AG04449 (cell line): ENCODE data around the gene NPBWR2.

ENCODE experiments used
- CTCF ChIA-PET: fragments of 350-600 bp; formaldehyde crosslinking; extraction: SDS; loops from one replicate; lab custom pipeline; 2021; ENCODE audit warnings: antibody characterized with exemption; lab: Yijun Ruan, JAX
- POLR2A ChIA-PET: fragments of 400-600, 350-600 bp; formaldehyde crosslinking; extraction: SDS; loops from one replicate; lab custom pipeline; 2020; ENCODE audit warnings: antibody characterized with exemption, inconsistent platforms; lab: Yijun Ruan, JAX
- DNase-seq: peaks from one replicate; pipeline ENCODE4 v3.0.0-alpha.2; 2010; ENCODE audit warnings: low read depth, low spot score
- H3K4me3 ChIP-seq: 2 replicates; pipeline ENCODE4 v1.5.1; 2011; ENCODE audit warnings: low read depth, mild to moderate bottlenecking, control low read depth, low read length
- CTCF ChIP-seq: IDR thresholded peaks from one replicate; pipeline ENCODE4 v1.5.1; 2011; ENCODE audit warnings: mild to moderate bottlenecking, moderate library complexity, low read length, control low read depth, inconsistent platforms; ENCODE audit not compliant: insufficient read depth; ENCODE audit errors: missing control alignments

Gene NPBWR2

DNA sequence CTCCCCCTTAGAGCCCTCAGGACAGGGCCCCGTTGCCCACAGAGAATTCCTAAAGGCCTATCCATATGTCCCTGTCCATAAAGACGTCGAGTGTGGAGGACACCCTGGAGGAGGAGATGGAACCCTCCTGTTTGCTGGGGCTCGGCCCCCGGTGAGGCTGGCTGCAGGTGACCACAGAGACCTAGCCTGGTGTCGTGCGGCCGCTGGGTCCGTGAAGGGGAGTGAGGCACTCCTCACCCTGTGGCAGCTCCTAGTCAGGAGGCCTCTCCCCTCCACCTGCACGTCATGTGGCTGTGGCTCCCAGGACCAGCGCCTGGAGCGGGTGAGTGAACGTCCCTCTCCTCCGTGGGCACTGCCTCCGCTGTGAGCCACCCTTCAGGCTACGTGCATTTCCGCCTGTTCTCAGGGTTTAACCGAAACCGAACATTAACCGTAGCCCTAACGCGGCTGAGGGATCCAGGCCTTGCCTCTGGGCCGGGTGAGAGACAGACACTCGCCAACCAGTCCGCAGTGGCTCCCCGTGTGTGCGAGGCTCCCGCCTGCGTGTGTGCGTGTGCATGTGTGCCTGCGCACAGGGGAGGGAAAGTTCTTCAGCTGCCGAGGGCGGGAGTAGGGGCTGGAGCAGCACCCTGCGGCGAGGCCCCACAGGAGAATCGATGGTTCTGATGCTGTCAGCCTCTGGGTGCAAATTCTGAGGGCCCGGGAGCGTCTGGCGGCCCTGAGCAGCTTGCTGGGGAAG lies 50.3 kb downstream of the NPBWR2 start:
- CTCF ChIA-PET: interaction anchor here (0.6 to 7.3 kb wide), 19 partner anchors 9 to 100 kb away, joined by 3 to 54 read pairs (median 4); partner anchors contain the start of genes LKAAEAR1, OPRL1, PRPF6 and RGS19
- no peak for TF ChIP-seq CTCF
- H3K4me3 ChIP-seq: no peak overlapping the region
- POLR2A ChIA-PET: no interaction called here
- DNase-seq: no peak

DNA sequence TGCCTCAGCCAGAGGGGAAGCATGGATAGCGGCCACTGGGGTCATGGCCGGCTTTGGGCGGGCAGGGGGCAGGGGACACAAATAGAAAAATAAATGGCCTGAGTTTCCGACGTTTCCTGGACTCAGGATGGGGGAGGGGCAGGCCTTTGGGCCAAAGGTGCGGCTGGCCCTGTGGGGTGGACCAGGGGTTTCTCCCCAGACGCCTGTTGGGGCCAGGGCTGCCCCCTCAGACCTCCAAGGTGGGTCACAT lies 50.8 kb downstream of the NPBWR2 start:
- no peak overlapping the region for H3K4me3 ChIP-seq
- ChIA-PET POLR2A (no interaction called here), CTCF (interaction anchor here (0.9 to 7.3 kb wide), 6 partner anchors 16 to 100 kb away, joined by 3 to 54 read pairs (median 4); partner anchors contain the start of genes PRPF6, SAMD10 and UCKL1)

DNA sequence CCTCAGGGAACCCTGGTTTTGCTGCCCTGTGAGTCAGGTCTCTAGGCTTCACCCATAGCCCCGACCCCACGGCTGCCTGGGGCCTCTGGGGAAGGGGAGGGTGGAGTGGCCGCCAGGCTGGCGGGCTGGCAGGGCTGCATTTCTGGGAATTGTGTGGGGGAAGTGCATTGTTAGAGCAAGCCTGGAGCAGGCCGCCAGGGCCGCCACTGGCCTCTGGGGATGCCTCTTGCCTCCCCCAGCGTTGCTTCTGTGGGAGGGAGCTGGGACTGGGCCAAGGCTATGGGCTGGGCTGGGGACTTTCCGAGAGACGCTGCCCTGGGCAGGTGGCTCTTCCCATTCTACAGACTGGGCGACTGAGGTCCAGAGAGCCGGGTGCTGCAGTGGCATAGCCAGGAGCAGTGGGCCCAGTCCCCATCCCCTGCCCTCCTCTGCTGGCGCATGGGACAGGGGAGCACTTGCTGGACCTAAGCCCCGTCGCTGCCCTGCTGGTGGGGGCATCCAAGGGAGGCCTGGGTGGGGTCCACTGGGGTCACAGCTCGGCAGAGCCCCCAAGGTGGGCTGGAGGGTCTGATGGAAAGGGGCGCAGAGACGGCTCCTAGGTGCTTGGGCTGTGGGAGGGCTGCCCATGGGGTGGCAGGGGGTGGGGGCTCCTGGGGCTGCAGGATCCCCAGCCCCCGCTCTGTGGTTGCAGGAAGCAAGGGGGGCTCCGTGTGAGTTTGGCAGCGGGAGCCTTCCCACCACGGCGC lies 51.3 kb downstream of the NPBWR2 start:
- H3K4me3 ChIP-seq: no peak overlapping the region
- POLR2A ChIA-PET: no interaction called here
- no peak for TF ChIP-seq CTCF
- DNase-seq: no peak
- CTCF ChIA-PET: interaction anchor here (0.9 to 7.3 kb wide), 6 partner anchors 16 to 99 kb away, joined by 3 to 54 read pairs (median 4); partner anchors contain the start of genes PRPF6, SAMD10 and UCKL1

More for the DNA sequence above, 50.8 kb downstream of the NPBWR2 start:
- DNase-seq: no peak
- TF ChIP-seq CTCF: no peak

- no peak for DNase-seq
- TF ChIP-seq CTCF: no peak
- H3K4me3 ChIP-seq: no peak overlapping the region
- POLR2A ChIA-PET: interaction anchor here (1.3 kb wide), 1 partner anchor 7 kb away, joined by 6 read pairs; the partner anchor contains the start of gene TCEA2
- CTCF ChIA-PET: interaction anchor here (1.4 to 2.2 kb wide), 4 partner anchors 10 to 75 kb away, joined by 3 to 8 read pairs (median 6); partner anchors contain the start of genes PRPF6 and SAMD10
Observed at GRCh38 chr20:64055396-64055892, 51.9 kb downstream of the NPBWR2 start.

DNA sequence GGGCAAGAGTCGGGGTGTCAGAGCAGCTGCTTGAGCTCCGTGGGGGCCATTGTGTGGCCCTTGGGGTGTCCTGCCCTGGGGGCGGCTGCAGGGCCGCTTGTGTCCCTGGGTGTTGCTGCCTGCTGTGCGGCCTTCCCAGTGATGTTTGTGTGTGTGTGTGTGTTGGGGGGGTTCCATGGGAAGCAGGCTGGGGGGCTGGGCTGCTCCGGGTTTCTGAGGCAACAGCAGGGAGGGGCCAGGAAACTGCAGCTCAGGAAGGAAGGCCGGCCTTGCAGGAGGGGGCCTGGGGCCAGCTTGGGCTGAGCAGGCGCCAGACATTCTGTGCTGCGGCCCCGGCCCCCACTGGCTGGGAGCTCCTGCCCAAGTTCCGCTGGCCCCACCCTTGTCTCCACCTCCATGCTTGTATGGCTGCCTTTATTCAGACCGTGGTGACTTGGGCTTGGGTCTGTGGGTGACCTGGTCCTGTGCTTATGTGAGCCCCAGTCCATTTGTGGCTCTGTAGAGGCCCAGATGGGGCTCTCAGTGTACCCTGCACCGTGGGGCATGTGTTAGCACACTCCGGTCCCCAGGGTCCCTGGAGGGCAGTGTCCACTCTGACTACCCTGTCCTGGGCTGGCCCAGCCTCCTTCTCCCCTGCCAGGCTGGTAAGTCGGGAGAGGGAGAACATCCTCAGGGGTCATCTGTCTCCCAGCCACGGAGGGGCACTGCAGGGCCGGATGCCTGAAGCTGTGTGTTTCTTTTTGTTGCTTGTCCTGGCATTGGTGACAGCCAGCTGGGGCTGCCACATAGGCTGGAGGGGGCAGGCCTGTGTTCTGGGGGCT lies 53.3 kb downstream of the NPBWR2 start:
- H3K4me3 ChIP-seq: no peak overlapping the region
- no peak for DNase-seq
- TF ChIP-seq CTCF: peak; percentile 46
- ChIA-PET CTCF (interaction anchor here (0.9 to 3.1 kb wide), 8 partner anchors 8 to 516 kb away, joined by 3 to 24 read pairs (median 5); partner anchors contain the start of gene TCEA2), POLR2A (interaction anchor here (1.3 kb wide), 1 partner anchor 9 kb away, joined by 6 read pairs; the partner anchor contains the start of gene TCEA2)
